ENCODE measurements around the gene TCTN2.

Gene TCTN2

GRCh38 chr12:123670882-123671728 is at the start of gene TCTN2:
TCTN2 (plus strand) TSS chr12:123671113; CDS start chr12:123671241, 128 bp downstream.
- TF ChIP-seq CTCF (IDR thresholded peaks at IDR 0.05; ENCODE audit: poor library complexity, severe bottlenecking), result no peak
- Histone ChIP-seq H3K9me3 (ENCODE audit: severe bottlenecking) (no peaks in the 10 kb centered on the region), H3K27ac (ENCODE audit: poor library complexity, severe bottlenecking) (no peak within 1 kb of the TSS), H3K4me1 (ENCODE audit: insufficient read depth, poor library complexity, severe bottlenecking) (no peaks in the 10 kb centered on the region), H3K36me3 (ENCODE audit: low read depth) (peaks cover 22% of the 10 kb centered on the region), H3K4me3 (ENCODE audit: severe bottlenecking) (peak within 1 kb of the TSS; percentile 62), H3K27me3 (ENCODE audit: insufficient read depth, poor library complexity, severe bottlenecking) (no peaks in the 10 kb centered on the region)
- ATAC-seq (ENCODE audit: low read depth) (peak; percentile 99), DNase-seq (ENCODE audit: low spot score) (peak; percentile 94)

DNA sequence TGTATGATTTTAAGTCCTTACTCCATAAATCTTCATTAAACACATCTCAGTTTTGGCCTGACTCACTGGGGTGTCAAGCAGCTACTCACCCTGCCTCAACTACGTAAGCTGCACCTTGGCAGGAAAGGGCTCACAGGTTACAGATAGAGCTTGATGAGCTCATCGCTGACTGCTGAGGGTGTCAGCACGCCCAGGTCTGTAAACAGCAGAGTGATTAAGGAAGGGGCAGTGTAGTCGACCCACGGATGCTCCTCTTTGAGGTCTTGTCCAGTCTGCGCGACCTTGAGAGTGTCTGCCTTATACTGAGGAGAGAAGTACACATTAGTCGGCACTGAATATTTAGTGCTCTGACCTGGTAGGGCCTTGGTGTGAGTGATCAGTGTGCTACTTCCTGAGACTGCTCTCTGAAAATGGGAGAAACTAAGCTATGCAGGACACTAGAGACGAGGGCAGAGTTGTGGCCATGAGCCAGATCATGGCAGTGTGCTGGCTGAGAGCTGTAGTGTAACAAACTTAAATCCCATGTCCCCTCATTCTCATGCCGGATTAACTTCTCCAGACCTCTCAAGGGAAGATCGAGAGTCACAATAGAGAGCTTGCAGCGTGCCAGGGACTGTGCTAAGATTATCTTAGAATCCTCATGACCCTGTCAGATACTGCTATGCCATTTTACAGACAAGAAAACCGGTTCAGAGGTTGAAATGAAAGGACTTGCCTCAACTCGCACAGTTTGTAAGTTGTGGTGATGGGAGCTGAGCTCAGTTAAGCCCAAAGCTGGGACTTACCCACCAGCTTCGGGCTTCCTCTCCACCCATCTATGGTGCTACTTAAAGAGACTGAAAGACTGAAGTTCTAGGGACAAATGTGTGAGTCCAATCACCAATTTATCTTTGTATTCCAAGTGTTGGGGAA is 49.0 kb upstream of the TCTN2 start:
- Histone ChIP-seq H3K36me3 (ENCODE audit: low read depth) (peaks cover 94% of the 10 kb centered on the region), H3K27me3 (ENCODE audit: insufficient read depth, poor library complexity, severe bottlenecking) (no peaks in the 10 kb centered on the region), H3K27ac (ENCODE audit: poor library complexity, severe bottlenecking) (peak overlapping the region; percentile 6), H3K9me3 (ENCODE audit: severe bottlenecking) (no peaks in the 10 kb centered on the region), H3K4me3 (ENCODE audit: severe bottlenecking) (no peak overlapping the region), H3K4me1 (ENCODE audit: insufficient read depth, poor library complexity, severe bottlenecking) (no peaks in the 10 kb centered on the region)
- DNase-seq (ENCODE audit: low spot score), result no peak
- TF ChIP-seq CTCF (IDR thresholded peaks at IDR 0.05; ENCODE audit: poor library complexity, severe bottlenecking), result no peak
- peak; percentile 61 for ATAC-seq (ENCODE audit: low read depth)

- H3K27ac ChIP-seq (ENCODE audit: poor library complexity, severe bottlenecking), result peak within 1 kb of the TSS; percentile 38
- TF ChIP-seq CTCF (IDR thresholded peaks at IDR 0.05; ENCODE audit: poor library complexity, severe bottlenecking), result no peak
- H3K9me3 ChIP-seq (ENCODE audit: severe bottlenecking), result no peaks in the 10 kb centered on the region
- peak within 1 kb of the TSS; percentile 75 for H3K4me3 ChIP-seq (ENCODE audit: severe bottlenecking)
- peaks cover 47% of the 10 kb centered on the region for H3K36me3 ChIP-seq (ENCODE audit: low read depth)
- H3K4me1 ChIP-seq (ENCODE audit: insufficient read depth, poor library complexity, severe bottlenecking), result no peaks in the 10 kb centered on the region
- ATAC-seq (ENCODE audit: low read depth) (peak; percentile 97), DNase-seq (ENCODE audit: low spot score) (peak; percentile 97)
- no peaks in the 10 kb centered on the region for H3K27me3 ChIP-seq (ENCODE audit: insufficient read depth, poor library complexity, severe bottlenecking)
Measured at GRCh38 chr12:123633379-123634141, 37.4 kb upstream of the TCTN2 start, which contains the start of the genes EIF2B1 and GTF2H3. EIF2B1 (minus strand) TSS chr12:123633686; CDS start chr12:123633557, 129 bp downstream. GTF2H3 (plus strand) TSS chr12:123633829; CDS start chr12:123633860, 31 bp downstream.

- ATAC-seq (ENCODE audit: low read depth) (no peak), DNase-seq (ENCODE audit: low spot score) (no peak)
- Histone ChIP-seq H3K36me3 (ENCODE audit: low read depth) (peaks cover 45% of the 10 kb centered on the region), H3K4me3 (ENCODE audit: severe bottlenecking) (peak overlapping the region; percentile 75), H3K9me3 (ENCODE audit: severe bottlenecking) (no peaks in the 10 kb centered on the region), H3K27ac (ENCODE audit: poor library complexity, severe bottlenecking) (peak overlapping the region; percentile 38), H3K27me3 (ENCODE audit: insufficient read depth, poor library complexity, severe bottlenecking) (no peaks in the 10 kb centered on the region), H3K4me1 (ENCODE audit: insufficient read depth, poor library complexity, severe bottlenecking) (no peaks in the 10 kb centered on the region)
- TF ChIP-seq CTCF (IDR thresholded peaks at IDR 0.05; ENCODE audit: poor library complexity, severe bottlenecking), result no peak
Measured at GRCh38 chr12:123634142-123634561, 36.8 kb upstream of the TCTN2 start.

Data from RWPE2 (cell line).